Measurements from ENCODE around the gene DEGS2. TPM values are rescaled to one million over a fixed set of nuclear protein-coding genes. Genes with fewer than 3 reads are reported as not detected.

Gene DEGS2
- total and polyA plus RNA-seq, 2 experiments from 2014 or later: 0.63 to 2.2 TPM

- no peaks in the 10 kb centered on the region for H3K9me2 ChIP-seq (ENCODE audit: insufficient read depth)
- H3K27me3 Mint-ChIP-seq (ENCODE audit: insufficient read depth, low read depth, poor library complexity): peaks cover 29% of the 10 kb centered on the region
- H3K4me1 ChIP-seq (ENCODE audit: insufficient read depth): no peaks in the 10 kb centered on the region
- H3K9me3 Mint-ChIP-seq: peaks cover 4% of the 10 kb centered on the region; the same call in 2 of the 3 replicates
- no peak for DNase-seq (ENCODE audit: low spot score)
- H3K27me3 ChIP-seq (ENCODE audit: insufficient read depth): peaks cover 7% of the 10 kb centered on the region; the same call in 1 of the 2 replicates
- ATAC-seq: no peak
- H3K36me3 Mint-ChIP-seq (ENCODE audit: low read depth): no peaks in the 10 kb centered on the region; the same call in 2 of the 3 replicates
- no peak overlapping the region for H3K27ac Mint-ChIP-seq
- peaks cover 13% of the 10 kb centered on the region for H3K4me1 Mint-ChIP-seq
- no peak overlapping the region for H2AFZ ChIP-seq
- no peak overlapping the region for H3K27ac ChIP-seq (ENCODE audit: low read depth)
- H3K4me2 ChIP-seq: no peak overlapping the region
- H4K20me1 ChIP-seq (replicated peaks; ENCODE audit: insufficient read depth): no peaks in the 10 kb centered on the region; the same call in 1 of the 2 replicates
- no peak overlapping the region for H3K4me3 ChIP-seq
- H3F3A ChIP-seq (replicated peaks; ENCODE audit: low read depth): no peaks in the 10 kb centered on the region
- no peak overlapping the region for H3K4me3 Mint-ChIP-seq
- no peaks in the 10 kb centered on the region for H3K36me3 ChIP-seq (ENCODE audit: insufficient read depth)
- no peaks in the 10 kb centered on the region for H3K79me2 ChIP-seq (replicated peaks; ENCODE audit: insufficient read depth)
- TF ChIP-seq JUNB (IDR thresholded peaks at IDR 0.05; ENCODE audit: unreplicated experiment) (no peak), POLR2AphosphoS5 (IDR thresholded peaks at IDR 0.05; ENCODE audit: low read depth) (no peak), EZH2 (IDR thresholded peaks at IDR 0.05; ENCODE audit: low read depth, unreplicated experiment) (no peak), ZNF462 (CRISPR knock-in tag; IDR thresholded peaks at IDR 0.05) (no peak), CTCF (conservative IDR thresholded peaks at IDR 0.05; ENCODE audit: low read depth in 2 of 2) (no peak), ZNF331 (CRISPR knock-in tag; IDR thresholded peaks at IDR 0.05; ENCODE audit: low read depth) (no peak), EZH2phosphoT487 (IDR thresholded peaks at IDR 0.05; ENCODE audit: unreplicated experiment) (no peak), REST (IDR thresholded peaks at IDR 0.05; ENCODE audit: unreplicated experiment) (no peak)
These were observed 7.4 kb downstream of the DEGS2 start for GRCh38 chr14:100152091-100152490.
